Caco-2 (cell line): Measurements from ENCODE around the gene SH3TC1. TPM values are rescaled to one million over a fixed set of nuclear protein-coding genes. Genes with fewer than 3 reads are reported as not detected.
A peak's percentile ranks its signal among the peaks of the same experiment; 100 is the strongest.

ENCODE experiments used
- BruUV-seq: library from RNA; stranded (reverse); fragments of 400-500 nt; replicated peaks from 2 replicates; lab custom pipeline; 2021; lab: Mats Ljungman, UMichigan
- CTCF ChIA-PET: fragments of 300-600 bp; sonication (Branson Sonifier 250); formaldehyde crosslinking; loops from one replicate; lab custom pipeline; 2022; ENCODE audit warnings: antibody characterized with exemption; lab: Charles Lee
- POLR2A ChIA-PET: fragments of 300-600 bp; sonication (Branson Sonifier 250); formaldehyde crosslinking; loops from one replicate; lab custom pipeline; 2022; ENCODE audit warnings: antibody characterized with exemption; lab: Charles Lee
- DNase-seq, 2 experiments: peaks; one replicate each; pipeline versions ENCODE4 v3.0.0 to v3.0.0-alpha.2; 2020 to 2022
- H3K27me3 ChIP-seq: replicated peaks from 2 replicates; pipeline ENCODE4 v1.6.0; 2011; ENCODE audit warnings: low read length; ENCODE audit not compliant: control insufficient read depth, insufficient read depth
- H3K36me3 ChIP-seq: 2 replicates; pipeline ENCODE4 v1.5.1; 2011; ENCODE audit warnings: low read length; ENCODE audit not compliant: control insufficient read depth, insufficient read depth
- H3K4me1 ChIP-seq: fragments of 250-450 bp; sonication (Bioruptor Pico); 2 replicates; pipeline ENCODE4 v1.5.1; 2020; ENCODE audit warnings: mild to moderate bottlenecking
- H3K4me3 ChIP-seq: 2 replicates; pipeline ENCODE4 v1.5.1; 2011; ENCODE audit warnings: low read depth, mild to moderate bottlenecking, control low read depth, low read length
- H3K9me3 ChIP-seq: fragments of 250-450 bp; sonication (Bioruptor Pico); 2 replicates; pipeline ENCODE4 v1.5.1; 2020; ENCODE audit warnings: mild to moderate bottlenecking, moderate library complexity
- H3K27ac Mint-ChIP-seq: one replicate; pipeline ENCODE4 v1.8.0; 2022; ENCODE audit warnings: mixed read lengths; ENCODE audit not compliant: unreplicated experiment
- H3K27me3 Mint-ChIP-seq: one replicate; pipeline ENCODE4 v1.8.0; 2022; ENCODE audit warnings: mixed read lengths; ENCODE audit not compliant: insufficient read depth, unreplicated experiment
- H3K36me3 Mint-ChIP-seq: one replicate; pipeline ENCODE4 v1.8.0; 2022; ENCODE audit warnings: mild to moderate bottlenecking, mixed read lengths; ENCODE audit not compliant: insufficient read depth, unreplicated experiment
- H3K4me1 Mint-ChIP-seq: one replicate; pipeline ENCODE4 v1.8.0; 2022; ENCODE audit warnings: low read depth, mixed read lengths; ENCODE audit not compliant: unreplicated experiment
- H3K4me3 Mint-ChIP-seq: one replicate; pipeline ENCODE4 v1.8.0; 2022; ENCODE audit warnings: mild to moderate bottlenecking, moderate library complexity, mixed read lengths; ENCODE audit not compliant: unreplicated experiment
- H3K9me3 Mint-ChIP-seq: one replicate; pipeline ENCODE4 v1.8.0; 2022; ENCODE audit warnings: mixed read lengths; ENCODE audit not compliant: unreplicated experiment
- CTCF ChIP-seq, 2 experiments: fragments of 200-600 bp in 1 of 2; IDR thresholded peaks; 1 replicate in 1 of 2; 2 replicates in 1 of 2; pipeline versions ENCODE4 v1.5.1 to v1.8.0; 2011 to 2022; ENCODE audit warnings: antibody characterized with exemption in 1 of 2, control low read depth in 1 of 2, inconsistent platforms in 1 of 2, low read depth in 1 of 2, low read length in 1 of 2, mild to moderate bottlenecking in 1 of 2, moderate library complexity in 1 of 2; ENCODE audit not compliant: insufficient read depth in 1 of 2, severe bottlenecking in 1 of 2, unreplicated experiment in 1 of 2
- intact Hi-C: fragments of 100-400 bp; cut with micrococcal nuclease; formaldehyde crosslinking; loops from one replicate; pipeline ENCODE4 v1.10.0; 2022; ENCODE audit not compliant: unreplicated experiment
- total RNA-seq: library from RNA; stranded (reverse); gene quantifications from 2 replicates; pipeline ENCODE4 v1.2.3, GENCODE V29; 2022

Gene SH3TC1
- total RNA-seq, 1 experiment from 2014 or later: 18.6 TPM

- Histone ChIP-seq H3K36me3 (no peaks in the 10 kb centered on the region), H3K27me3 (no peaks in the 10 kb centered on the region), H3K9me3 (no peaks in the 10 kb centered on the region), H3K4me1 (peaks cover 43% of the 10 kb centered on the region), H3K4me3 (no peak overlapping the region)
- Mint-ChIP-seq H3K36me3 (peaks cover 4% of the 10 kb centered on the region), H3K9me3 (no peaks in the 10 kb centered on the region), H3K4me1 (peaks cover 21% of the 10 kb centered on the region), H3K27me3 (no peaks in the 10 kb centered on the region), H3K27ac (no peak overlapping the region), H3K4me3 (no peak overlapping the region)
- intact Hi-C loops: no loop called here
- ChIA-PET POLR2A (no interaction called here), CTCF (no interaction called here)
- no peak for TF ChIP-seq CTCF (IDR thresholded peaks at IDR 0.05; ENCODE audit: insufficient read depth in 1 of 2, low read depth in 1 of 2, low read length in 1 of 2, severe bottlenecking in 1 of 2, unreplicated experiment in 1 of 2)
- DNase-seq: no peak
- no TSS peak for BruUV-seq
Observed at GRCh38 chr4:8181119-8181518, 18.0 kb upstream of the SH3TC1 start.

GRCh38 chr4:8181844-8182243 is 17.2 kb upstream of the SH3TC1 start:
- intact Hi-C loops: no loop called here

GRCh38 chr4:8182294-8182693 is 16.8 kb upstream of the SH3TC1 start:
- Histone ChIP-seq H3K4me1 (peaks cover 37% of the 10 kb centered on the region), H3K4me3 (no peak overlapping the region), H3K27me3 (no peaks in the 10 kb centered on the region), H3K36me3 (no peaks in the 10 kb centered on the region), H3K9me3 (no peaks in the 10 kb centered on the region)
- Mint-ChIP-seq H3K9me3 (no peaks in the 10 kb centered on the region), H3K27me3 (no peaks in the 10 kb centered on the region), H3K4me3 (peak overlapping the region; percentile 29), H3K27ac (no peak overlapping the region), H3K36me3 (peaks cover 4% of the 10 kb centered on the region), H3K4me1 (peaks cover 24% of the 10 kb centered on the region)
- CTCF ChIA-PET: no interaction called here
- intact Hi-C loops: no loop called here
- TSS peak; percentile 55 for BruUV-seq
- no peak for TF ChIP-seq CTCF (IDR thresholded peaks at IDR 0.05; ENCODE audit: insufficient read depth in 1 of 2, low read depth in 1 of 2, low read length in 1 of 2, severe bottlenecking in 1 of 2, unreplicated experiment in 1 of 2)
- no peak for DNase-seq
- POLR2A ChIA-PET: no interaction called here

More at GRCh38 chr4:8181844-8182243, 17.2 kb upstream of the SH3TC1 start:
- peak overlapping the region; percentile 29 for H3K4me3 Mint-ChIP-seq
- BruUV-seq: no TSS peak
- no peak overlapping the region for H3K27ac Mint-ChIP-seq
- H3K36me3 Mint-ChIP-seq: peaks cover 4% of the 10 kb centered on the region
- no peaks in the 10 kb centered on the region for H3K27me3 Mint-ChIP-seq
- no peaks in the 10 kb centered on the region for H3K9me3 Mint-ChIP-seq
- no peak overlapping the region for H3K4me3 ChIP-seq
- H3K36me3 ChIP-seq: no peaks in the 10 kb centered on the region
- DNase-seq: peak; percentile 68 to 85
- peaks cover 24% of the 10 kb centered on the region for H3K4me1 Mint-ChIP-seq
- TF ChIP-seq CTCF (IDR thresholded peaks at IDR 0.05; ENCODE audit: insufficient read depth in 1 of 2, low read depth in 1 of 2, low read length in 1 of 2, severe bottlenecking in 1 of 2, unreplicated experiment in 1 of 2): no peak
- no peaks in the 10 kb centered on the region for H3K27me3 ChIP-seq
- H3K4me1 ChIP-seq: peaks cover 41% of the 10 kb centered on the region
- ChIA-PET CTCF (no interaction called here), POLR2A (no interaction called here)
- no peaks in the 10 kb centered on the region for H3K9me3 ChIP-seq
